HG02759 (cell line): ENCODE measurements around the gene CERS5.
"Not testable (repeated sequence)": the region's sequence is repeated elsewhere in the genome, so short reads cannot be mapped to it uniquely, and the experiment has no call there.

Experiments
- ATAC-seq: cut with Tn5 transposase; IDR thresholded peaks from one replicate; pipeline ENCODE4 v1.9.1; 2021; ENCODE audit warnings: mild to moderate bottlenecking, moderate library complexity; ENCODE audit not compliant: unreplicated experiment

CERS5 gene

DNA sequence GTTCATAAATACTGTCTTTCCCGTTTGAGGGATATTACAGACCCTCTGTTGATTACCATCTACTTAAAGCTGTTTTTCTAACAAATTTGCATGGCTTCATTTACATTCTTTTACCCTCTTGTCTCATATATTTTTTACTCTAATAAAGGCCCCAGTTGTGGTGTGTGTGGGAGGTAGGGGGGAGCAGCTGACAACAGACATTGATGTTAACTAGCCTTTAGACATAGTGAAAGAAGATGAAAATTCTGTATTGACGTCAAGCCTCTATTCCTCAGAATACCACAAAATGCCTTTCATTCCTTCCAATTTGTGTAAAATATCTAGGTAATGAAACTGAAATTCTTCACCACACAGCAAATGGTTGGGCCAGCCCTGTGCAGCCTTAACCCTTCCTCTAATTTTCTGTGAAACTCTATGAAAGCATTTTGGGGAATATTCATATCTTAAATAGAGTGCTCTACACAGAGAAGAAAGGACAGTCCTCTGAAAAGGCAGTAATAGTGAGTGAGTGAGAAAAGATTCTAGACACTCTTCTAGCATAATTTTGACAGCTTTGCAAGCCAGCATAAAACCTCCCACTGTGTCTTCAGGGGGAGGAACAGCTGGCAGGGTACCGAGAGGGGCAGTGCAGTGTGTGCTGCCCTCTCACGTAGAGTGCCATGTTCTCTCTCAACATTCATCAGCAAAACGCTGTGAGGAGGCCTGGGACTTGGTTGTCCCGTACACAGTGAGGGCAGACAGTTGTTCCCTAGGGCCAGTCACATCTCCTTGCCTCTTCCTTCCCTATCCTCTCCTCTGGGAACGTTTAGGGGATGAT is 20.1 kb upstream of the CERS5 start:
- ATAC-seq: peak; percentile 68

DNA sequence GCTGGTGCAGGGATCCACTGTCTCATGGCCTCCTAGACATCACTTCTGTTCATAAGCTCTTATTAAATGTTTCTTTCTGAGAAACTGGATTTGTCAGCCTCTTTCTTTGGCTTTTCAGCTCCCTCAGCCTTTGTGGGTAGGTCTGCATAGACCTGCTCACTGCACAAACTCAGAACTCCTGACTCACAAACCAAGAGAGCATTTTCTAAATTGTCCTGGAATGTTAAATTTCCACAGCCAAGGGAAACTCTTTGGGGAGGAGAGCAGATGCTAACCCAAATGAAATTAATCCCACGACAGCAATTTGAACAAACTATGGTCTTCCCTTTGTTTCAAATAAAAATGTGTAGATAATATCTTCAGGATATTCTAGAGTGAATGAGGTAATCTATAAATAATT is 19.5 kb upstream of the CERS5 start:
- ATAC-seq: no peak

DNA sequence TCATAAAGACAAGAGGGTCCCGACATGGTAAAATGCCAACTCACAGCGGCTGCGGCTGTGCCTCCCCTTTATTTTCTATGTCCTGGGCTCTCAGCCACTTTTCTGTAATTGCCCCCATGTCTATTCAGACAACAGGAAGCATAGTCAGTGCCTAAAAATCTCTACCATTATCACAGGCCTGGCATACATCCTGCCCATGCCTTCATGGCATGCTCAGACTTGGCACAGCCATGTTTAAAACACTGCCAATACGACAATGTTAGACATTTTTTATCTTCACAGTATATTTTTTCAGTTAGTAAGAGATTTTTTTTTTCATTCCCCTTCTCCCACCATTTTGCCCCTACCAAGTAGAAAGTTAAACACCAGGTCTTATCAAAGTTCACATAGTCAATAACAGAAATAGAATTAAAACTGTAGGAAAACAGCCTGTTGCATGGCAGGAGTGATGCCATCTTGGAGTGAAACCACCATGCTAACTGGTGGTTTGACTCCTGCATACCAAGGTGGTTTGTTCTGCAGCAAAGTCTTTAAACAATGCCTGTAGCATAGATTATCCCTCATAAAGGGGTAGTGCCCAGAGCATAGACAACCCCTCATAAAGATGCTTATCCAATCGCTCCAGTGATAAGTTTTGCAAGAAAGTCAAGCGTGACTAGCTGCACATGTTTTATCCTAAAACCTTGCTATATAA is 18.9 kb upstream of the CERS5 start:
- no peak for ATAC-seq

DNA sequence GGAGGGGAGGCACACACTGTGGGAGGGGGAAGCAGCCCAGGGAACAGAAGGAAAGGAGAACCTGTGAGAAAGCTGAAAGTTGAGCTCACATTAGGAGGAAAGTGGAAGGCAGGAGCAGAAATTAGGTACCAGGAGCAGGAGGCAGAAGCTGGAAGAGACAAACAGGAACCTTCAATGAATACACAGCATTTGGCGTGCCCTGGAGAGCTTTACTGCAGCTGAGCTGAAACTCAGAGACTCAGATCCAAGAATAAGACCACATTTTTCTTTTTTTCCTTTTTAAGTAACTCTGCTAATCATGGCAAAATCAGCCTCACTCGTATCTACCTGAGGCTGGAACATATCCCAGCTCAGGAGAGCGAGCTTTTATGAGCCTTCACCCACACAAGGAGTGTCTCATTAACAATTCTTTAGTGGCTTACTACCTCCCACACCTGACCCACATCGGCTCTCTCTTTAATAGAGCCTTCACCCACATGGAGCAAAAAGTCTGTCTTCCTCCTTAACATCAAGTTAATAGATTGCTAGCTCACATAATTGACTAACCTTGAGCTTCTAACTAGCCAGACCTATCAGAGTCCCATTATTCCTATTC is 18.2 kb upstream of the CERS5 start:
- ATAC-seq: no peak

DNA sequence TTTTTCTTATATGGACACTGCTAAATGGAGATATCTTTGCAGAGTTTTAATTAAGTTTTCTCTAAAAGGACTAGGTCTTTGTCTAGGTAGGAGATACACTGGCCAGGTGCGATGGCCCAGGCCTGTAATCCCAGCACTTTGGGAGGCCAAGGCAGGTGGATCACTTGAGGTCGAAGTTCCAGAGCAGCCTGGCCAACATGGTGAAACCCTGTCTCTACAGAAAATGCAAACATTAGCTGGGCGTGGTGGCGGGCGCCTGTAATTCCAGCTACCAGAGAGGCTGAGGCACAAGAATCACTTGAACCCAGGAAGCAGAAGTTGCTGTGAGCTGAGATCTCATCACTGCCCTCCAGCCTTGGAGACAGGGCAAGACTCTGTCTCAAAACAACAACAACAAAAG is 17.1 kb upstream of the CERS5 start:
- no peak for ATAC-seq

DNA sequence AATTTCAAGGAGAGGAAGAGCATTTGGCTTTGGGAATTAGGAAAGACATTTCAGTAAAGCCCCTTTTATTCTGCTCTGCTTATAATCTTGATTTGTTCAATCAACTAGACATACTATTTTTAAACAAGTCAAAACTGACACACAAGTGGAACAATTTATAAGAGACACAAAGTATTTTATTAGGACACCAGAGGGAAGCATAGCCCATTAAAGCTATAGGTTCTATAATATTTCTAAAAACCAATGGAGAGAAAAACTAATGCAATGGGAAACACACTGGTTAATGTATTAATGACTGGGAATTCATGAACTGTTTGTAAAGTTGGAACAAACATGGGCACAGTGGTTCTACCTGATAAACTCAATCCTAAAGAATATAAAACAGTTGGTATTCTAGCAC is 15.3 kb upstream of the CERS5 start:
- ATAC-seq: no peak

DNA sequence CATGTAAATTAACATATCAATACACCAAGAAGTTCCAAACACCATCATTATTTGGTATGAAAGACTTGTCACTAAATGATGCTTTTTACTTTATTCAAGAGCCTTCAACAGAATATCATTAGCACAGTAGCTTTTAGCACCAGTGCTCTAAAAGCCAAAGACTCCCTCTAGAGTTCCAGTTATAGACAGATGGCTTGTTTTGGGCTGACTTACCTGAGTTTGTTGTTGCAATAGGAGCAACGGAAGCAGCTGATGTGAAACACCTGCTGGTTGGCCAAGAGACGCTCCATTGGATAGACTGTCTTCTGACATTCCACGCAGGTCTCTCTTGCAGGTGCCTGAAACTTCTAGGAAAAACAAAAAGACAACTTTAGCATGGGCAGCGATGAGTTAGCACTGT is 14.5 kb upstream of the CERS5 start:
- no peak for ATAC-seq

DNA sequence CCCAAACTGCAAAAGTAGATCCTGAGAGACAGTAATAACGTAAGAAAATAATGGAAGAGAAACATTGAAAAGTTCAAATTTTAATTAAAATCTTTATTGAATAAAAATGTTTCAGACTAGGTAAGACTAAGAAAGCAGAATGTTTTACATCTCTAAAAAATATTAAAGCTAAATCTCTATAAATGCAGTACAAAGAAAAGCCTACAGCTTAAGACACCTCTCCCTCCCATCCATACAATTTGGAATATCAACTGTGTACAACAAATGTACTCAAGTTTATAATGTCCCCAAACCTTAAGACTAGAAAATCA is 8.5 kb upstream of the CERS5 start:
- no peak for ATAC-seq

DNA sequence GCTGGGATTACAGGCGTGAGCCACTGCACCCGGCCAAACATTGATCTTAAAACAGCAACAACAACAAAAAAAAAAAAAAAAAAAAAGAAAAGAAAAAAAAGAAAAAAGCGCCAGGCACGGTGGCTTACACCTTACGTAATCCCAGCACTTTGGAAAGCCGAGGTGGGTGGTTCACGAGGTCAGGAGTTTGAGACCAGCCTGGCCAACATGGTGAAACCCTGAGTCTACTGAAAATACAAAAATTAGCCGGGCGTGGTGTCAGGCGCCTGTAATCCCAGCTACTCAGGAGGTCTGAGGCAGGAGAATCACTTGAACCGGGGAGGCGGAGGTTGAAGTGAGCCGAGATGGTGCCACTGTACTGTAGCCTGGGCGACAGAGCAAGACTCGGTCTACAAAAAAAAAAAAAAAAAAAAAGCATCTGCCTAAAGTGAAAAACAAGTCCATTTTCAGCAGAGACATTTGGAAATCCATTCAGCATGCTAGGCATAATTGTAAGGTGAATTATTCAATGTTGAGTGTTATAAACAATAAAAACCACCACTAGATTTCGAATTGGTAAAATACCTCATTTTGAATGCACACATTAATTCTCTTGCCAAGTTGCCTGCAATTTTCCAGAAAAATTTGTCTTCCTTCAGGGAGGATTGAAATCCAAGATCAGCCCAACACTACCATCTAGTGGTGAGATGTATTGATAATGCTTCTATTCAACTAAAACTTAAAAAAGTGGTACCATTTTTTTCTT is 8.0 kb upstream of the CERS5 start:
- no peak for ATAC-seq

DNA sequence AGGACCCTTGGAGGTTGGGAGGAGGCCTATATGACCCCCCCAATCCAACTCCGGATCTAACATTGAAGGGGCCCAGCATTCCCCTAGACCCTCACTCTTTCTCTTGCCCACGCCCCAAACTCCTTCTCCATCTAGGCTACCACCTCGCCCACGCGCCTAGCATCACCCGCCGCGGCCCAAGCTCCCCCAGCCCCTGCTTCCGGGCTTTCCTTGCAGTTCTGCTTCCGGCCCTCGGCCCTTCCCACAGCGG is 445 bp downstream of the CERS5 start:
- ATAC-seq: peak; percentile 43

DNA sequence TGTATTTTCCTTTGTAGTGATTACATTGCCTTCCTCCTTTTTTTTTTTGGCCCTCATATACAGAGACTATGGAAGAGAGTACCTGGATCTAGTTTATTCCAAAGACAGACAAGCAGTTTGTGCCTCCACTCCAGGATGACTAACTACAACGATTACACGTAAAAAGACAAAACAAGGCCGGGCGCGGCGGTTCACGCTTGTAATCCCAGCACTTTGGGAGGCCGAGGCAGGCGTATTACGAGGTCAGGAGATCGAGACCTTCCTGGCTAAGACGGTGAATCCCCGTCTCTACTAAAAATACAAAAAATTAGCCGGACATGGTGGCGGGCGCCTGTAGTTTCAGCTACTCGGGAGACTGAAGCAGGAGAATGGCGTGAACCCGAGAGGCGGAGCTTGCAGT is 2.2 kb downstream of the CERS5 start:
- ATAC-seq: no peak

DNA sequence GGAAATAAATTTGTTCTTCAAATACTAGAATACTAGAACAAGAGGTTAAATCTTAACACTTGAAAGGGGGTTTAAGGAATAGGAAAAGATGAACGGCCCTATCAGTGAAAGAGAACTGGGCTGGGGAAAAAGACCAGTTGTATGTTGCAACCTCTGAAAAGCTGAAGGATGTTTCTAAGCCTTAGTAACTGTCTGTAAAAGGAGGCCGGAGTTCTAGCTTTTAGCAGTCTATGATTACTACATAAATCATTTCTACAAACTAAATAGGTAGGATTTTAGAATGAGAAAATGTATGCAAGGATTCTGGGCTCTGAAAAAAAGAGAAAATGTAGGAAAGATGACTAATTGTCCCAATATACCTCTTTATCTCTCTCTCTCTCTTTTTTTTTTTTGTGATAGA is 4.9 kb downstream of the CERS5 start:
- ATAC-seq: no peak

DNA sequence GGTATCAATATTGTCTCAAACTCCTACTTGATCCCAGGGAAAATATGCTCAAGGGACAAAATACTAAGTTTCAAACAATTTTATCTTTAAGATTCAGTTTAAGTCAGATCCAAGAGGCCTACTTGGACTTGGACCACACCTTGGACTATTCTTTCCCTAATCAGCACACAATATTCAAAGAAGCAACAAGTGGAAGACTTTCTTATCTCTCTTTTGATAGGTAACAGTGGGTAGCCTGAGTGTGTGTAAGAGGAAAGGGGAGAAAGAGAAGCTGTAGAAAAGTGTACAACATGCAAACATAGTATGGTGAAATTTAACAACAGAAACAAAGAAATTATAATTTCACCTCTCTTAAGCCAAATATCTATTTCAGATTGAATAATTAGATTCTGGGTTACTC is 6.5 kb downstream of the CERS5 start:
- ATAC-seq: no peak

DNA sequence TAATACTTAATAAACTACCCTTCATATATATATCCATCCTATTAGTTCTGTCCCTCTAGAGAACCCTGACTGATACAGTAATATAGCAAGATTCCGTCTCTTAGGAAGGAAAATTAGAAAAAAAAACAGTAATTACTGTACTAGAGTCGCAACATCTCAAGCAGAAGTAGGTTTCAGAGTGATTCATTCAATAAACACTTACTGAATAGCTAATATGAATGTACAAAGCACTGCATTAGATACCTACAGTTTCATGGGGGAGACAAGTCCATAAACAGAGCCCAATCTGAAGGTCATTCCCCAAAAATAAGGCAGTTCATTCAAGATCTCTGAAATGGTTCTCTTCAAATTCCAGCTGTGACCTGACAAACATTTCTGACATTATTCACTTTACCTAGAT is 9.9 kb downstream of the CERS5 start:
- no peak for ATAC-seq

DNA sequence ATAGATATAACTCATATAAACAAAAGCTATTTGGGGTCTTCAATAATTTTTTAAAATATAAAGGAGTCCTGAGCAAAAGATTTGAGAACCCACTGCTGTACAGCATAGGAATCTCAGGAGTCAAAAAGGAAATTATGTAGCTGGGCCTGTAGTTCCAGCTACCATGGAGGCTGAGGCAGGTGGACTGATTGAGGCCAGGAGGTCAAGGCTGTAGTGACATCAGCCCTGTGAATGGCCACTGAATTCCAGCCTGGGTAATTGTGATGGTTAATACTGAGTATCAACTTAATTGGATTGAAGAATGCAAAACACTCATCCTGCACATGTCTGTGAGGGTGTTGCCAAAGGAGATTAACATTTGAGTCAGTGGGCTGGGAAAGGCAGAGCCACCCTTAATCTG is 10.5 kb downstream of the CERS5 start:
- ATAC-seq: no peak

DNA sequence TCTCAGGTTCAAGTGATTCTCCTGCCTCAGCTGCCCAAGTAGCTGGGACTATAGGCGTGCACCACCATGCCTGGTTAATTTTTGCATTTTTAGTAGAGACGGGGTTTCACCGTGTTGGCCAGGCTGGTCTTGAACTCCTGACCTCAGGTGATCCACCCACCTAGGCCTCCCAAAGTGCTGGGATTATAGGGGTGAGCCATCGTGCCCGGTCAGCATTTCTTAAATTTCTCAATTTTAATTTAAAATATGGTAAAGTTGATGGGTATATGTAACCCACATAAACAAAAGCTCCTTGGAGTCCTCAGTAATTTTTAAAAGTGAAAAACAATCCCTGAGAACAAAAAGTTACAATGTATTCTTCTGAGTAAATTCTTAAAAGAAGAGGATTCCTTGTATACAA is 12.2 kb downstream of the CERS5 start:
- ATAC-seq: not testable (repeated sequence)

DNA sequence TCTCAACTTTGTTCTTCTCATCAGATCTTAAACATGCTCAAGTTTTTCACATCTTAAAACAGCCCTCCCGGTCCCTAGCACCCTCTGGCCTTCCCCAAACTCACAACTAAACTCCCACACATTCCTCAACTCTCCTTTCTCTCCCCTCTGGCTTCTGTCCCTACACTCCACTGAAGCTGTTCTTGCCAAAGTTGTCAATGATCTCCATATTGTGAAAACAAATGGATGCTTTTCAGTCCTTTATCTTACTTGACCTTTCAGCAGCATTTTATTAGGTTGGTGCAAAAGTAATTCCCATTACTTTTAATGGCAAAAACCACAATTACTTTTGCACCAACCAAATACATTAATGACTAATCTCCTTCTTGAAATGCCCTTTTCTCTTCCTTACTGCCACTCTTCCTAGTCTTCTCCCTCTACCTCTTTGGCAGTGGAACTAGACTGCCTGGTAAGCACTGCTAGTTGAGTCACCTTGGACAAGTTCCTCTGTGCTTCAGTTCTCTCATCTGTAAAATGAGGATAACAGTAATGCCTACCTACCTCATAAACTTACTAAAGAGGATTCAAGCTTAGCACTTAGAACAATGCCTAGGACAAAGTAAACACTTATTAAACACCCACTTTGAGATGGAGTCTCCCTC is 16.0 kb downstream of the CERS5 start:
- ATAC-seq: no peak

DNA sequence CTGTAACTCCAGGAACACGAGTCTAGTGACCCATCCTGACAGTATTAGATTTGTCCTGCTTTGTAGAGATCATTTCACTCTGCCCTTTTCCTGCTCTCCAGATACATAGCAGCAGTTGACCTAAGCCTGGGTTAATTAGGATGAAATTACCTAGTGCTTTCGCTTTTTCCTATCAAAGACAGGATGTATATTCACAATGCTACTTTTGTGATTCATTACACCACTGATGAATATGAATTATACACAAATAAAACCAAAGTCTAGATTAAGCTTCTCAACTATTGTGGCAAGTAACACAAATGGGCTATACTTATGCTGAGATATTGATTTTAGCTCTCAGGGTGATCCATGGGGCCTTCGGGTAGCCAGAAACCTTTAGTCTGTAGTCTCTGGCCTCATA is 17.9 kb downstream of the CERS5 start:
- no peak for ATAC-seq

DNA sequence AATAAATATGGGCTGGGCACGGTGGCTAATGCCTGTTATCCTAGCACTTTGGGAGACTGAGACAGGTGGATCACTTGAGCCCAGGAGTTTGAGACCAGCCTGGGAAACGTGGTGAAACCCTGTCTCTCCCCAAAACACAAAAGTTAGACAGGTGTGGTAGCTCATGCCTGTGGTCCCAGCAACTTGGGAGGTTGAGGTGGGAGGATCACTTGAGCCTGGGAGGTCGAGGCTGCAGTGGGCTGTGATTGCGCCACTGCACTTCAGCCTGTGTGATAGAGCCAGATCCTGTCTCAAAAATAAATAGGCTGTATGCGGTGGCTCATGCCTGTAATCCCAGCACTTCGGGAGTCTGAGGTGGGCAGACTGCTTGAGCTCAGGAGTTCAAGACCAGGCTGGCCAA is 19.2 kb downstream of the CERS5 start:
- not testable (repeated sequence) for ATAC-seq

DNA sequence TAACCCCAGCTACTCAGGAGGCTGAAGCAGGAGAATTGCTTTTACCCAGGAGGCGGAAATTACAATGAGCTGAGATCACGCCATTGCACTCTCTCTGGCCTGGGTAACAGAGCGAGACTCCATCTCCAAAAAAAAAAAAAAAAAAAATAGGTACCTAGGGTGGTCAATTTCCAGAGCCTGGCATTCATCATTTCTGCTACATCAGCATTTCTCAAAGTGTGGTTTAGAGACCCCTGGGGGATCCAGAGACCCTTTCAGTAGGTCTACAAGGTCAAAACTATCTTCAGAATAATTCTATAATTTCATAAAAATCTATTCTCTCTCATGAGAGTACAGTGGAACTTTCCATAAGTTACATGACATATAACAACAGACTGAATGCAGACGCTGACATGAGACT is 19.9 kb downstream of the CERS5 start:
- no peak for ATAC-seq

DNA sequence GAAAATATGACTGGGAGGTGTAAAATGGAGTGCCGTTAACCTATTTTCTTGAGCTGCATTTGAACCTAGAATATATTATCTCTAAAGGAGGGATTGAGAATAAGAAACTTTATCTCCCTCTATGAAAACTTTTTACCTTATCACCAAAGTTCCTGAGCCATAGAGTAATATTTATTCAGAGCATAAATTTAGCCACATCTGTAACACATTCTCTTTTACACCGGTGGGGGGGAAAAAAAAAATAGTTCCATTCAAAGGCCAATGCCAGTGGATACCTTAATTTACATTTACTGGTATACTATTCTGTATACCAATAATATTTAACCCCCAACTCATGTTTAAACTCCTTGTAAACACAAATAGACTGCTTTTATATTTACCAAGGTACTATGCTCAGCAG is 21.7 kb downstream of the CERS5 start:
- ATAC-seq: no peak

DNA sequence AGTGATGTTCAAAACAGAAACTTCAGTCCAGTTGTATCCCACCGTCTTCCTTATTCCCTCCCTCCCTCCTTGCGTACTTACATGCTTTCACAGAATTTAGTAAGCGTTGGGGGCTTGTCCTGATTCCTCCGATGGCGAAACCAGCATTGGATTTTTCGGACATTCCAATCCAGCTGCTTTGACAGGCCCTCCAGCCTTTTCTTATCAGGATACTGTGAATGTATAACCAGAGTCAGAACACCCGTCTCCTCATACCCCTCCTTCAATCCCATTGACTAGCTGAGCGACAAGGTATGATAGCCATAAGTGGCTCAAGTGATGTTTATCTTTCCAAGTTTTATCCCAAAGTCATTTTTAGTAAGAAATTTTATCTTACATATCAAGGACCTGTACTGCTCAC is 24.2 kb downstream of the CERS5 start:
- no peak for ATAC-seq
